ENCODE results near the gene NAT14. TPM values are rescaled to one million over a fixed set of nuclear protein-coding genes. Genes with fewer than 3 reads are reported as not detected.

The NAT14 gene
- total and polyA plus RNA-seq, 7 experiments from 2014 or later = 1.7 to 12.8 (median 3.5) TPM

DNA sequence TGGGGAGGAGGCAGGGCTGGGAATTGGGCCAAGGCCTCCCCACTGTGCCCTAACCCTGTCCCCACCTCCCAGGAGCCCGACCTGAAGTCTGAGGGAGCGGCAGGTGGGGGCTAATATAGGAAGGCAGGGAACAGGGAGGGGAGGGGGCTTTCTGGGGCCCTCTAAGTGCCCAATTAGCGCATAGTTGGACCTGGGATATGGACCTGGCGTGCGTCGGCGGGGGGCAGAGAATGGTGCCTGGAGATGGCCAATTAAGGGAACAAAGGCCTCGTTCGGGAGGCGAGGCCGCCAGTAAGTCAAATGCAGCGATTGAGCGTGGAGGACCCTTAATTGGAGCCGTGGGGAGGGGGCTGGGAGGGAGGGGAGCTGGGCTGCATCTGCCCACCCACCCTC lies 20.3 kb upstream of the NAT14 start, which contains the start of gene C19orf85:
TSS of gene C19orf85 (minus strand) at position 90 of the 393 bp plus-strand sequence. CDS start 197 bp downstream, outside the sequence.
- no peak for ATAC-seq
- peak within 1 kb of the TSS in 1 of 10 donors; percentile 45 for H3K4me3 Mint-ChIP-seq
- intact Hi-C loops (cut with micrococcal nuclease) = no loop called here
- Histone ChIP-seq H3K27me3 (ENCODE audit: control insufficient read depth in 2 of 2, insufficient read depth in 2 of 2, low read length in 2 of 2) (no peaks in the 10 kb centered on the region), H3K27ac (ENCODE audit: low read depth, low read length) (no peak within 1 kb of the TSS), H3K9me3 (ENCODE audit: control insufficient read depth in 2 of 3, low read length in 3 of 3) (no peaks in the 10 kb centered on the region), H3K36me3 (ENCODE audit: control insufficient read depth in 2 of 3, insufficient read depth in 3 of 3, low read length in 3 of 3) (no peaks in the 10 kb centered on the region), H3K4me3 (ENCODE audit: low read length) (no peak within 1 kb of the TSS), H3K4me1 (ENCODE audit: control insufficient read depth in 2 of 2, insufficient read depth in 2 of 2, low read length in 2 of 2) (peaks cover 4 to 12% of the 10 kb centered on the region in 2 donors)
- no peaks in the 10 kb centered on the region for H3K36me3 Mint-ChIP-seq
- peaks cover 17 to 32% (median 20%) of the 10 kb centered on the region in 7 donors for H3K4me1 Mint-ChIP-seq
- H3K9me3 Mint-ChIP-seq = peaks cover 0 to 1% (median 0%) of the 10 kb centered on the region in 11 donors
- no peak within 1 kb of the TSS for H3K27ac Mint-ChIP-seq
- CTCF ChIA-PET = no interaction called here
- POLR2A ChIA-PET = no interaction called here
- H3K27me3 Mint-ChIP-seq = peaks cover 0 to 5% (median 0%) of the 10 kb centered on the region in 5 donors
- DNase-seq = no peak

DNA sequence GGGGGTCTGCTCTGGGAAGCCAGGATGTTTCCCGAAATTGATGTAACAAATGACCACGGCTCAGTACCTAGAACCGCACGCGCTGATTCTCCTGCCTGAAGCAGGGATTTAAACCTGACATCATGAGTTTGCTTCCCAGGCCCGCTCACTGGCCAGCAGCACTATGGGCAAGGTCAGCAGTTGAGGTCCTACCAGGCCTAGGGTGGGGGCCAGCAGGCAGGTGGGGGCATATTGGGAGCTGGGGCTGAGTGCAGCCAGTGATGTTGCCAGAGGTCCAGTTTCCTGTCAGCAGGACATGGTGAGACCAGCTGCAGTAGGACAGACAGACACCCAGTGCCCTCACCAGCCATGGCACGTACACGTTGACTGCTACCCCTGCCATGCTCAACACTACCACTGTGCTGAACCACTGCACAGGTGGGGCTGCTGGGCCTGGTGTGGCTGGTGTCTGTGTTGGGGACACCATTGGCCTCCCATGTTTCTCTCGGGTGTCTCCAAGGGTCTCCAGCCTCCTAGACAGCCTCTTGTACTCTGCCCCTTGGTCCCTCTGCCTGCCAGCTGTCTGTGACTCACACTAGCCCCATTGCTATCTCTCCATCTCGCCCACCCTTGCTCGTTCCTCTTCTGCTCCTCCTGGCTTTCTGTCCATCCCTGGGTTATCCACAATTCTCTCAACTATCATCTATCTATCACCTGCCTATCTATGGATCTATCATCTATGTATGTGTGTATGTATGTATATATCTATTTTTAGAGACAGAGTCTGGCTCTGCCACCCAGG lies 19.3 kb upstream of the NAT14 start:
- Histone ChIP-seq H3K27ac (ENCODE audit: low read depth, low read length) (no peak overlapping the region), H3K4me3 (ENCODE audit: low read length) (no peak overlapping the region), H3K4me1 (ENCODE audit: control insufficient read depth in 2 of 2, insufficient read depth in 2 of 2, low read length in 2 of 2) (peaks cover 4 to 11% of the 10 kb centered on the region in 2 donors), H3K9me3 (ENCODE audit: control insufficient read depth in 2 of 3, low read length in 3 of 3) (no peaks in the 10 kb centered on the region), H3K36me3 (ENCODE audit: control insufficient read depth in 2 of 3, insufficient read depth in 3 of 3, low read length in 3 of 3) (no peaks in the 10 kb centered on the region), H3K27me3 (ENCODE audit: control insufficient read depth in 2 of 2, insufficient read depth in 2 of 2, low read length in 2 of 2) (no peaks in the 10 kb centered on the region)
- no peak for DNase-seq
- Mint-ChIP-seq H3K9me3 (peaks cover 0 to 1% (median 0%) of the 10 kb centered on the region in 11 donors), H3K27ac (no peak overlapping the region), H3K27me3 (peaks cover 0 to 5% (median 0%) of the 10 kb centered on the region in 5 donors), H3K36me3 (no peaks in the 10 kb centered on the region), H3K4me3 (peak overlapping the region in 1 of 10 donors; percentile 39), H3K4me1 (peaks cover 10 to 23% (median 13%) of the 10 kb centered on the region in 7 donors)
- intact Hi-C loops (cut with micrococcal nuclease) = no loop called here
- ATAC-seq = no peak
- ChIA-PET CTCF (interaction anchor here (0.6 to 3.6 kb wide), 2 partner anchors 39 to 325 kb away, joined by 3 to 33 read pairs; no protein-coding TSS in a partner anchor), POLR2A (no interaction called here)

DNA sequence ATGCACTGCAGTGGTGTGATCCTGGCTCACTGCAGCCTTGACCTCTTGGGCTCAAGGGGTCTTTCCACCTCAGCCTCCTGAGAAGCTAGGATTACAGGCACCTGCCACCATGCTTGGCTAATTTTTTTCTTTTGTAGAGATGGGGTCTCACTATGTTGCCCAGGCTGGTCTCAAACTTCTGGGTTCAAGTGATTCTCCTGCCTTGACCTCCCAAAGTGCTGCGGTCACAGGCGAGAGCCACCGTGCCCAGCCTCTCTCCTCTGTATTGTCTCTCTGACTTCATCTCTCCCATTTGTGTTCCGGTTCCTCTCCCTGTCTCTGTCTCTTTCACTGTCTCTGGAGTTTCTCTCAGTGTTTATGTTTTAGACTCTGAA lies 18.8 kb upstream of the NAT14 start:
- Mint-ChIP-seq H3K9me3 (peaks cover 0 to 1% (median 0%) of the 10 kb centered on the region in 11 donors), H3K27me3 (peaks cover 0 to 5% (median 0%) of the 10 kb centered on the region in 5 donors), H3K4me3 (peak overlapping the region in 1 of 10 donors; percentile 39), H3K27ac (peak overlapping the region in 2 of 9 donors; percentile 0 to 68), H3K4me1 (peaks cover 10 to 20% (median 12%) of the 10 kb centered on the region in 7 donors), H3K36me3 (no peaks in the 10 kb centered on the region)
- no peaks in the 10 kb centered on the region for H3K27me3 ChIP-seq (ENCODE audit: control insufficient read depth in 2 of 2, insufficient read depth in 2 of 2, low read length in 2 of 2)
- POLR2A ChIA-PET = interaction anchor here (0.9 kb wide), 1 partner anchor 20 kb away, joined by 3 read pairs; no protein-coding TSS in a partner anchor
- intact Hi-C loops (cut with micrococcal nuclease) = no loop called here
- DNase-seq = no peak
- H3K36me3 ChIP-seq (ENCODE audit: control insufficient read depth in 2 of 3, insufficient read depth in 3 of 3, low read length in 3 of 3) = no peaks in the 10 kb centered on the region
- CTCF ChIA-PET = interaction anchor here (0.6 to 3.6 kb wide), 2 partner anchors 38 to 326 kb away, joined by 3 to 33 read pairs; no protein-coding TSS in a partner anchor
- H3K4me3 ChIP-seq (ENCODE audit: low read length) = no peak overlapping the region
- H3K9me3 ChIP-seq (ENCODE audit: control insufficient read depth in 2 of 3, low read length in 3 of 3) = no peaks in the 10 kb centered on the region
- peaks cover 4 to 5% of the 10 kb centered on the region in 2 donors for H3K4me1 ChIP-seq (ENCODE audit: control insufficient read depth in 2 of 2, insufficient read depth in 2 of 2, low read length in 2 of 2)
- no peak overlapping the region for H3K27ac ChIP-seq (ENCODE audit: low read depth, low read length)
- no peak for ATAC-seq

DNA sequence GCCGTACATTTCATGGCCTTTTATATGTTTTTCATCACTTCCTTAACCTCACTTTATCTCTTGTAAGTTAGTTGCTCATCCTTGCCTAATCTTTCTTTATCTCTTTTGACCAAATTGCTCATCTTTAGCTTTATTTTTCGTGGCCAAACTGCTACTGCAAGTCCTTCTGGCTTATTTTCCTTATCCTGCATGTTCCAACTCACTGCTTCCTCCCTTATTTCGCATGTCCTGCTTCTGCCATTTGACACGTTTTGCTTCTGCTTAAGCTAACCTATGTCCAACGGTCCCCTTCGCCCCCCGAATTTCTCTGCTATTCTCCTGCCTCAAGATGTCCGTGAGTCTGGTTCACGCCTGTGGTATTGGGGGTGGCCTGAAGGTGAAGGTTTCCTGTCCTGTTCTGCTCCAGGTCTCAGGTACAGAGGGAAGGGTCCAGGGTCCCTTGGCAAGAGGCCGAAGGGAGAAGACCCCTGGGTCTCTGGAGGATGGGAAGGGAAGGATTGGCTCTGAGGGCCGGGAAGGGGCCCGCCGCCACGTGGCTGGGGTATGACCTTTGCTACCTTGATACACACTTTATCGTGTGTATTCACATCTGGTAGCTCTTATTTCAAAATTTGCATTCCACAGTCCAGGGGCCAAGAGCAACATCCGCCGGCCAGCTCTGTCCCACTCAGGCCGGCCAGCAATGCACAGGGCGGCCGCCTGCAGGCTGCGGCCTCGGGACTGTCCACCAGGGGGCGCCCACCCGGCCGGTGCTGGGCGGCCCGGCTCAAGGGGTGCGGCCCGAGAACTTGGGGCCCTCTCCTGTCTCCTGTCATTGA lies 17.5 kb upstream of the NAT14 start:
- Histone ChIP-seq H3K27ac (ENCODE audit: low read depth, low read length) (no peak overlapping the region), H3K4me3 (ENCODE audit: low read length) (no peak overlapping the region), H3K9me3 (ENCODE audit: control insufficient read depth in 2 of 3, low read length in 3 of 3) (no peaks in the 10 kb centered on the region), H3K27me3 (ENCODE audit: control insufficient read depth in 2 of 2, insufficient read depth in 2 of 2, low read length in 2 of 2) (no peaks in the 10 kb centered on the region), H3K36me3 (ENCODE audit: control insufficient read depth in 2 of 3, insufficient read depth in 3 of 3, low read length in 3 of 3) (no peaks in the 10 kb centered on the region), H3K4me1 (ENCODE audit: control insufficient read depth in 2 of 2, insufficient read depth in 2 of 2, low read length in 2 of 2) (no peaks in the 10 kb centered on the region)
- no peak overlapping the region for H3K4me3 Mint-ChIP-seq
- ATAC-seq = peak; percentile 97
- intact Hi-C loops (cut with micrococcal nuclease) = loop anchor here (1.0 kb wide), 3 partner anchors 36 to 164 kb away; no protein-coding TSS in a partner anchor
- H3K36me3 Mint-ChIP-seq = no peaks in the 10 kb centered on the region
- CTCF ChIA-PET = interaction anchor here (0.6 to 3.6 kb wide), 15 partner anchors 10 to 378 kb away, joined by 3 to 33 read pairs (median 3); partner anchors contain the start of genes NAT14 and ZNF784
- POLR2A ChIA-PET = interaction anchor here (0.9 to 1.7 kb wide), 4 partner anchors 9 to 166 kb away, joined by 3 to 9 read pairs (median 3); partner anchors contain the start of gene ZNF628
- DNase-seq = peak in 7 of 9 donors; percentile 21 to 88 (median 54)
- H3K27ac Mint-ChIP-seq = peak overlapping the region in 2 of 9 donors; percentile 25 to 59
- H3K27me3 Mint-ChIP-seq = peaks cover 0 to 3% (median 0%) of the 10 kb centered on the region in 5 donors
- H3K9me3 Mint-ChIP-seq = peaks cover 0 to 1% (median 0%) of the 10 kb centered on the region in 11 donors
- H3K4me1 Mint-ChIP-seq = peaks cover under 1 to 9% (median 3%) of the 10 kb centered on the region in 7 donors

DNA sequence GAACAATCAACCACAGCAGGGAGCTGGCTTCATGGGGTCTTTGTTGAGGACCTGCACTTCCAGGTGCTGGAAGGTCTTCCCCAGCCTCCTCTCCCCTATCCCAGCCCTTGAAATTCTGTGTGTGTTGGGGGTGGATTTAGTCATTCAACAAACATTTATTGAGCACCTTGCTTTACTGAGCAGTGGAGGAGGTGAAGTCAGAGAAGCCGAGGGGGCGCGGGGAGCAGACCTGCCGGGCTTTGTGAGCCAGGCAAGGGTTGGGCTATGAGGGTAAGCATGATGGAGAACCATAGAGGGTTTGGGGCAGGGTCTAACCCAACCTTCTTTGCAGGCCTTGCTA lies 17.0 kb upstream of the NAT14 start:
- no peaks in the 10 kb centered on the region for H3K4me1 ChIP-seq (ENCODE audit: control insufficient read depth in 2 of 2, insufficient read depth in 2 of 2, low read length in 2 of 2)
- peaks cover 0 to 1% (median 0%) of the 10 kb centered on the region in 11 donors for H3K9me3 Mint-ChIP-seq
- H3K9me3 ChIP-seq (ENCODE audit: control insufficient read depth in 2 of 3, low read length in 3 of 3) = no peaks in the 10 kb centered on the region
- no peaks in the 10 kb centered on the region for H3K36me3 ChIP-seq (ENCODE audit: control insufficient read depth in 2 of 3, insufficient read depth in 3 of 3, low read length in 3 of 3)
- ChIA-PET POLR2A (interaction anchor here (1.1 to 1.7 kb wide), 3 partner anchors 8 to 165 kb away, joined by 3 to 9 read pairs (median 3); partner anchors contain the start of gene ZNF628), CTCF (interaction anchor here (0.9 to 3.6 kb wide), 9 partner anchors 11 to 327 kb away, joined by 3 to 33 read pairs (median 3); no protein-coding TSS in a partner anchor)
- no peaks in the 10 kb centered on the region for H3K27me3 ChIP-seq (ENCODE audit: control insufficient read depth in 2 of 2, insufficient read depth in 2 of 2, low read length in 2 of 2)
- ATAC-seq (no peak), DNase-seq (no peak)
- H3K4me3 Mint-ChIP-seq = no peak overlapping the region
- peaks cover 0 to 3% (median 0%) of the 10 kb centered on the region in 5 donors for H3K27me3 Mint-ChIP-seq
- H3K4me3 ChIP-seq (ENCODE audit: low read length) = no peak overlapping the region
- no peak overlapping the region for H3K27ac ChIP-seq (ENCODE audit: low read depth, low read length)
- intact Hi-C loops (cut with micrococcal nuclease) = loop anchor here (1.0 kb wide), 3 partner anchors 35 to 163 kb away; no protein-coding TSS in a partner anchor
- H3K4me1 Mint-ChIP-seq = peaks cover 0 to 4% (median 3%) of the 10 kb centered on the region in 7 donors
- H3K27ac Mint-ChIP-seq = peak overlapping the region in 1 of 9 donors; percentile 25
- H3K36me3 Mint-ChIP-seq = no peaks in the 10 kb centered on the region

DNA sequence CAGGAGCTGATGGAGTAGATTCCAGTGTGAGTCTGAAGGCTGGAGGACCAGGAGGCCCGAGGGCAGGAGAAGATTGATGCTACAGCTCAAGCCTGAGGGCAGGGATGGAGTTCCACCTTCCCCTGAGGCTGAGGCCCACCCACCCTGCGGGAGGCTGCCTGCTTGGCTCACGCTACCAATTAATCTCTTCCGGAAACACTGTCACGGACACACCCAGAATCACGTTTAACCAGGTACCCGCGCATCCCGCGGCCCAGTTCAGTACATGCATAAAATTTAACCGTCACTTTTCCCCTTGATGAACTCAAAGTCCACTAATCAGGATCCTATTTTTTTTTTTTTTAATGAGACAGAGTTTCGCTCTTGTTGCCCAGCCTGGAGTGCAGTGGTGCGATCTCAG lies 13.7 kb upstream of the NAT14 start:
- Histone ChIP-seq H3K27ac (ENCODE audit: low read depth, low read length) (no peak overlapping the region), H3K4me1 (ENCODE audit: control insufficient read depth in 2 of 2, insufficient read depth in 2 of 2, low read length in 2 of 2) (peaks cover 4 to 6% of the 10 kb centered on the region in 2 donors), H3K9me3 (ENCODE audit: control insufficient read depth in 2 of 3, low read length in 3 of 3) (no peaks in the 10 kb centered on the region), H3K4me3 (ENCODE audit: low read length) (no peak overlapping the region), H3K36me3 (ENCODE audit: control insufficient read depth in 2 of 3, insufficient read depth in 3 of 3, low read length in 3 of 3) (no peaks in the 10 kb centered on the region), H3K27me3 (ENCODE audit: control insufficient read depth in 2 of 2, insufficient read depth in 2 of 2, low read length in 2 of 2) (no peaks in the 10 kb centered on the region)
- Mint-ChIP-seq H3K4me1 (peaks cover 0 to 11% (median 3%) of the 10 kb centered on the region in 7 donors), H3K36me3 (no peaks in the 10 kb centered on the region), H3K27me3 (peaks cover 0 to 3% (median 0%) of the 10 kb centered on the region in 5 donors), H3K27ac (no peak overlapping the region), H3K9me3 (peaks cover 0 to 1% (median 0%) of the 10 kb centered on the region in 11 donors), H3K4me3 (no peak overlapping the region)
- ATAC-seq (no peak), DNase-seq (no peak)
- POLR2A ChIA-PET = no interaction called here
- intact Hi-C loops (cut with micrococcal nuclease) = no loop called here
- CTCF ChIA-PET = interaction anchor here (0.9 kb wide), 1 partner anchor 33 kb away, joined by 7 read pairs; no protein-coding TSS in a partner anchor

Data from naive thymus-derived CD4-positive, alpha-beta T cell (primary cell).